Effector CD4-positive, alpha-beta T cell (primary cell): ENCODE results near the gene PTPN22.

ENCODE experiments used
- DNase-seq: peaks from one replicate; pipeline ENCODE4 v3.0.0-alpha.2; 2020
- total RNA-seq: gene quantifications from one replicate; lab custom pipeline; 2026; lab: John Stamatoyannopoulos, UW

PTPN22 gene
- 91.7 reads per million, percentile 81 among the genes with 10 or more reads in this experiment for total RNA-seq

GRCh38 chr1:113871597-113872113 is at the start of gene PTPN22:
PTPN22 (minus strand) TSS chr1:113871712.
- peak; percentile 76 for DNase-seq

- DNase-seq, result no peak
Observed at GRCh38 chr1:113918243-113918642, 46.7 kb upstream of the PTPN22 start.

DNA sequence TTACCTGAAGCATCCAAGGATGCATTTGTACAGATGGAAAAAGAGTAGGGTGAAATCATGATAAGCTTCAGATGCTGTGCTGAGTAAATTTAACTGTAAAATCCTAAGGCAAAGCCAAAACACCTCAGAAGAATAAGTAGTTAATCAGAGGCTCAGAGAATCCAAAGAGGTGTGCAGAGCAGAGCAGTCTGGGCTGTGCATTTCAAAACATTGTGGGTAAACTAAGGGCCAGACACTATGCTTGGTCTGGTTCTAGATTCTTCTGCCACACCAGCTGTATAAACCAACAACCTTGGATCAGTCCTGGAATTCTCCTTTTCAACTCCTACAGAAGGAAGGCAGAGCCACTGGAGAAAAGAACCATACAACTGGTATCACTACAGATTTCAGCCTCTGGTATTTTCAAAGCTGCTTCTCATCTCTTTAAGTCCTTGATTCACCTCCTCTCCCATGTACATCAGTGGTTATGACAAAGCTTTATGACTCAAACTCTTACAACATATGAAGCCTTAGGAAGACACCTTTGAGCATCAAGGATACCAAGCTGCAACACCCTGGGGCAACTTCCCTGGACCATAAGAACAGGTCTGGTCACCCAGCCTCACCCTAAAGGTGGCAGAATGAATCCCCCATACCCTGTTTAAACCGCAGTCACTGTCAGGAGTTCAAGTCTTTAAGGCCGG is 46.0 kb upstream of the PTPN22 start:
- no peak for DNase-seq

DNA sequence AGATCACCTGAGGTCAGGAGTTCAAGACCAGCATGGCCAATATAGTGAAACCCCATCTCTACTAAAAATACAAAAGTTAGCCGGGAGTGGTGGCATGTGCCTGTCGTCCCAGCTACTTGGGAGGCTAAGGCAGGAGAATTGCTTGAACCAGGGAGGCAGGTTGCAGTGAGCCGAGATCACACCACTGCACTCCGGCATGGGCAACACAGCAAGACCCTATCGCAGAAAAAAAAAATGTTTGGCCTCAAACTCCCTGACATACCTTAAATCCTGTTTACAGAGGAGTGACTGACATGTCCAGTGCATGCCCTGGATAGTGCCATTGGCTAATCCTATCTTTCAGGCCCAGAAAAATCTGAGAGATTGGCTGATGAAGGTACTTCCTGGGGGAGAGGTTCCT is 45.5 kb upstream of the PTPN22 start:
- no peak for DNase-seq

GRCh38 chr1:113913887-113914664 is 42.6 kb upstream of the PTPN22 start:
- DNase-seq, result no peak

DNA sequence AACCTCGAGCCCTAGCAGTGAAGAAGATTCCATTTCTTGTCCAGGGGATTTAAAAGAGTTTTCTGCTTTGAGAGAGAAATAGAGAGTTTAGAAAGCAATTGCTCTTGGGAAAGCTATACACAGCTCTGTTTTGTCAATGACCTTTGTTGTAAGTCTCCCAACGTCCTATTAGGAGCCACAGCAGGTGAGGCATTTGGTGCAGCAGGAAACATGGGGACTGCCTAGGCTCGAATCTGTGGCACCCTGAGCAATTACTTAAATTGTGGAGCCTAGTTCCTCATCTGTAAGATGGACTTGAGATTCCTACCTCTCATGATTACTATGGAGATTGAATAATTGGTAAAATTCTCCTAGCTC is 41.8 kb upstream of the PTPN22 start:
- DNase-seq, result no peak

DNA sequence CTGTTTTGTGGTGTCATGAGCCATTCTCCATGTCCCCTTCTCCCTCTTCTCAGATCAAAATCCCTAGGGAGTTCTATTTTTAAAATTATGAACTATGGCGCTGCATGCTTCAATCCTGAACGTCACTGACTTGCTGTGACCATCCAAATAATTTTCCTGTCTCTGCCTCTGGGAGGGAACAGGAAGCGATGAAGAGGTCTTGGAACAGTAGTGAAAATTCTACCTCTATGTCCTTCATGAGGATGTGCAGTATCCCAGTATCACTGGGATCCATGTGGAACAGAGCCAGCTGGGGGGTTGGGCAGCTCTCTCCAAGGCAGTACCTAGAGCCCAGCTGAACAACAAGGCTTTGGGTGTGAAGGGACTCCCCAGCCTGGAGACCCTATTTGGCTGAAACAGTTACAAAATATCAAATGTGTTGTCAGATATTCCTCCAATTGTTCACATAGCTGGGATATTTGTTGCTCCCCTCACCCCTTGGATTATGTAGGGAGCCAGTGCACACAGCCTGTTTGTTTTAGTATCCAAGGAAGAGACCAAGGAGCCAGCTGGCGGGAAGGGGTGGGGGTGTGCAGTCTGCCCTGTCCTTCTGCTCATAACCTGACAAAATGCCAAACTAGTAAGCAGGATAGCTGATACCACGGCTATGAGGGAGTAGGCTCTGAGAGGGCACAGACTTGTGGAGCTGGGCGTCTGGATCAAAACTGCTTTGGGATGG is 41.2 kb upstream of the PTPN22 start:
- DNase-seq, result no peak

DNA sequence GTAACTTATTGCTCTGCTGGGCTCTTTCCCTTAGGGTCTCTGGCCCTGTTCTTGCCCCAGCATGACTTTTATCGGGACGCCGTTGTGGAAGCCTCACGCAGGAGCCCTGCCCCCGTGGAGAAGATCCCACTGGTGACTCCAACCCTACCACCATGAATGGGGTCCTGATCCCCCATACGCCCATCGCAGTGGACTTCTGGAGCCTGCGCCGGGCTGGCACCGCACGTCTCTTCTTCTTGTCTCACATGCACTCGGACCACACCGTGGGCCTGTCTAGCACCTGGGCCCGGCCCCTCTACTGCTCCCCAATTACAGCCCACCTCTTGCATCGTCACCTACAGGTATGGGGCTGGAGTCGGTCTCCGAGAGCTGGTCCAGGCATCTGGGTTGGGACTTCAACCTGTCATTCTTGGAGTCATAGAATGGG is 33.9 kb upstream of the PTPN22 start:
- DNase-seq, result peak; percentile 3

GRCh38 chr1:113904674-113905434 is 33.3 kb upstream of the PTPN22 start, which contains the start of the genes AP4B1 and DCLRE1B:
AP4B1 (minus strand) TSS chr1:113904799; CDS start chr1:113904717, 82 bp downstream.
DCLRE1B (plus strand) TSS chr1:113905326; CDS start chr1:113905587, 261 bp downstream.
- DNase-seq, result peak; percentile 95

- DNase-seq, result peak; percentile 52
Observed at GRCh38 chr1:113904293-113904673, 32.8 kb upstream of the PTPN22 start.

- no peak for DNase-seq
Observed at GRCh38 chr1:113903501-113904292, 32.2 kb upstream of the PTPN22 start.

DNA sequence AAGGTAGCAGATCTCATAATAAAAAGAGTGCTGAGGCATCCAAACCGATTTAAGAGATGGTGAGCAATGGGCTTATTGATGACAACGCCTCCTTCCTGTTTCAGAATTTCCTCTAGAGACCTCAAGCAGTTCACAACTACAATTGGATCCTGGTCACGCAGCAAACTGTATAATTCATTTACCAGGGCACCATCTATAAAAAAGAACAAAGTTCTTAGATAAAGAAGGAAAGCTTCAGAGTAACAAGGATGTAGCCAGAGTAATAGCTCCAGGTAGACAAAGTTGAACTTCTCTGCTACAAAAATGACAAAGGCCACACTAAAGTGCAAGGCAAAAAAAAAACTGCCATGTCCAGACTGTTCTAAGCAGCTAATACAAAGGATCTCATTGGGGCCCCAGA is 29.7 kb upstream of the PTPN22 start:
- DNase-seq, result no peak

GRCh38 chr1:113899111-113899510 is 27.6 kb upstream of the PTPN22 start:
- no peak for DNase-seq

GRCh38 chr1:113898241-113898814 is 26.8 kb upstream of the PTPN22 start:
- DNase-seq, result no peak

- no peak for DNase-seq
Observed at GRCh38 chr1:113895961-113896360, 24.4 kb upstream of the PTPN22 start.

DNA sequence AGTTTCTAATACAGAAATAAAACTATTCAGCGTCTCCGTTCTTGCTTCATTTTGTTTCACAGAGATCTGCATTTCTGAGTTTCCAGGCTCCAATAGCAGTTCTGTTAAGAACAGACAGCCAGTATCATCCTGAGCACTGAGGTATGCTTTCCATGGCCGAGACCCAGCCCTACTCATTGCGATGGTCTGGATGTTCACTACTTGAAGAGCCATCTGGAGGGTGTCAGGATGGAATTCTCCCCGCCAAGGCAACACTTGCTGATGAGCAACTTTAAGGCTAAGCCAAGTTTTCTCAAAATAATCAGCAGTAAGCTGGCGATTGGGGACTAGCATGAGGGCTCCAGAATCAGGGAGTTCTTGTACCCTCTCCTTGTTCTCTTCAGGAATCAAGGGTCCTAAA is 23.6 kb upstream of the PTPN22 start:
- no peak for DNase-seq

DNA sequence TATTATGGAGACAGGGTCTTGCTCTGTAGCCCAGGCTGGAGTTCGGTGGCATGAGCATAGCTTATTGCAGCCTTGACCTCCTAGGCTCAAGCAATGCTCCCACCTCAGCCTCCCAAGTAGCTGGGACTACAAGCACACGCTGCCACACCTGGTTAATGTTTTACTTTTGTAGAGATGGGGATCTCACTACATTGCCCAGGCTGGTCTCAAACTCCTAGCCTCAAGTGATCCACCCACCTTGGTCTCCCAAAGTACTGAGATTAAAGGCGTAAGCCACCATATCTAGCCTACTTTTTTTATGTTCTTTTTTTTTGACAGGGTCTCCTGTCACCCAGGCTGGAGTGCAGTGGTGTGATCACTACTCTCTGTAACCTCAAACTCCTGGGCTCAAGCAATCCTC is 21.8 kb upstream of the PTPN22 start:
- DNase-seq, result no peak

GRCh38 chr1:113891631-113892220 is 20.2 kb upstream of the PTPN22 start:
- no peak for DNase-seq

DNA sequence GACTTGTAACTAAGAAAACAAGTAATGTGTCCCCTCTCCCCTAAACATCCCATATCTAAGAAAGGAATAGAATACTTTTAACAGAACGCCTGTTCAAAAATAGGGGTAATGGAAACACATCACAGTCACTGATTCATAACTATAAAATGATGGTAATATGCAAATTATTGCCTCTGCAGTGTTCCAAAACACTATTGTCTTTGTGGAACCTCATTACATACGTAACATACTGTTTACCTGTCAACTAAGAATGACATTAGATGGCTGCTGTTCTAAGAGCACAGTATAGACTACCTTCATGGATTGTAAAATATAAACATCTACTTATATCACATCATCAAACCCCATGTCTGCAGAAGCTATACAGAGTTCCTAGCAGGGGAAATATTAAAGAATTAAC is 19.3 kb upstream of the PTPN22 start:
- no peak for DNase-seq

- DNase-seq, result no peak
Observed at GRCh38 chr1:113887402-113888175, 16.1 kb upstream of the PTPN22 start, which contains the start of gene BCL2L15. BCL2L15 (minus strand) TSS chr1:113887581; CDS start chr1:113887375, 206 bp downstream.
